Hair follicle dermal papilla cell (primary cell): Measurements from ENCODE around the gene SNRPB. TPM values are rescaled to one million over a fixed set of nuclear protein-coding genes. Genes with fewer than 3 reads are reported as not detected.

Source experiments
- small RNA-seq: library from RNA; depleted of rRNA; stranded (forward); fragments of <200 nt; gene quantifications from one replicate; pipeline ENCODE3, GENCODE V24; 2012
- total RNA-seq: library from RNA; depleted of rRNA; stranded (reverse); fragments of >200 nt; gene quantifications from 2 replicates; pipeline ENCODE4 v1.2.3, GENCODE V29; 2012

SNRPB gene
- total RNA-seq, result 76.9 and 87.1 TPM in 2 replicates

DNA sequence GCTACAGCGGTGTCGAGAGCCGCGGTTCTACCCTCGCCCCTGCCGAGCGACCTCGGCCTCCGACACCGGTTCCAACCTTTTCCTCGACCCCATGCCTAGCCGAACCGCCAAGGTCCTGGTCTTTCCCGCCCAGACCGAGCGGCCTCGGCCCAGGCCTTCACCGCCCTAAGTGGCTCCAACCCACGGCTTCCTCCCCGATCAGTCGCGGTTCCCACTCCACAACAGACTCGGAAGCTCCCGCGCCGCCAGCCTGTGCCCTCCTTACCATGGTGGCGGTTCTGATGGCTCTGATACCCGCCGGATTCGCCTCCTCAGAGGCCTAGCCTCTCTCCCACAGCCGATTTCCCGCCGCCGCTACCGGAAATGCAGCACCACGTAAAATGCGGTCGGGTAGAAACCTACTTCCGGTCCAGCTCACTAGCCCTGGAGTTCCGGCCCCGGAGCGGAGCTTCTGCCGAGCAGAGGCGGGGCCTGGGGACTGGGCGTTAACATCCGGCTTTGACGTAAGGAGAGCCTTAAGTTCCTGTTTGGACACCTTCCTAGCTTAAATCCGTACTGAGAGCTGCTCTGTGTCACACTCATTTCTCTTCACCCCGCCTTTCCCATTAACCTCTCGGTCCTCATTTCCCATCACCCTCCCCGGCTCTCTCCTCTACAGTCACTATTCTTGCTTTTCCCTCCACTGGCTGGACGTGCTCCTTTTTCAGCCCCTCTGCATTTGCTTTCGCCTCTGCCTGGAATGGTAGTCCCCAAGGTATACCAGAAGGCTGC is at the start of gene SNRPB:
Gene SNRPB, minus strand, starts transcription at position 367 of the 771 bp plus-strand sequence. Its CDS starts 99 bp downstream, at position 268.

DNA sequence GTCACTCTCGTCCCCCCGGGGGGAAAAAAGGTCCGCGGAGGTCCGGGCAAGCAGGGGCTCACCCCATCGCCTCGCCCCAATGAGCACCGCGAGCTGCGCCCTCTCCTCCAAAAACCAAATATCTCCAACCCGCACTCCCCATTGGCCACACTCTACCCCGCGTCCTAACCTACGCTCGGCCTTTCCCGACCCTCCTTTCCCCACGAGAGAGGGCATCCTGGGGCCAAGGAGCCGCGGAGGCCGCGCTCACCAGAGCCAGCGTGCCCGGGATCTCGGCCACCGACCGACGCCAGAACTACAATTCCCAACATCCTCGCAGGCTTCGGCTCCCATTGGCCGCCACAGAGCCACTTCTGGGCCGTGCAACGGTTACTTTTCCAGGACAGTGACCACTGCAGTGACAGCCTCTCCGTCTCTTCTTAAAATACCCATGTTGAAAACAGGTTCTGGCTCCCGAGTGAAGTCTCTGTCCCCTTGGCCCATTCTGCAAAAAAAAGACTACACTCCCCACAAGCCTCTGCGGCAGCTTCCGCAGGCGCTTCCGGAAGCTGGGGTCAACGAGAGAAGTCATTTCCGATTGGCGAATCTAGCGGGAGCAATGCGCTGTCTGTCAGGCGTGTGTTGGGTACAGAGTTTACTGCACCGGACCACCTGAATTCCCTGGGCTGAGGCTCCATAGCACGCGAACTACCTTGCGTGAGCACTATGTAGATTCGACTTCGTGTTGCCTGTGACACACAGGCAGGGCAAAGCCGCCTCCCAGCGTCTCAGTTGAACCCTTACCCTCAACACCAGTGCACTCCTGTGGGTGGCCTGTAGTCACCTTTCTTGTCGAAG is 38.3 kb upstream of the SNRPB start, which contains the start of gene ZNF343:
Gene ZNF343, minus strand, starts transcription at position 285 of the 837 bp plus-strand sequence. CDS start 15,020 bp downstream, outside the sequence.

Small RNA genes lying within 50 kb of the gene (small RNA-seq; reads per million reads assigned to genes)
- not detected for gene RF00019

Other genes with a start within 250 kb of the SNRPB start
- gene TGM3, start 174.8 kb downstream of the SNRPB start, total RNA-seq, result not detected in 2 replicates
- gene TGM6, start 89.9 kb downstream of the SNRPB start, total RNA-seq, result not detected in 2 replicates
- gene ZNF343, start 38.1 kb upstream of the SNRPB start, total RNA-seq, result 13.0 and 16.2 TPM in 2 replicates
- not detected in 2 replicates for gene TMC2, start 65.8 kb upstream of the SNRPB start, total RNA-seq
- gene NOP56, start 181.8 kb upstream of the SNRPB start, total RNA-seq, result 81.8 and 93.3 TPM in 2 replicates
- 57.0 and 66.4 TPM in 2 replicates for gene IDH3B, start 193.4 kb upstream of the SNRPB start, total RNA-seq
- 0.73 and 3.1 TPM in 2 replicates for gene EBF4, start 222.0 kb upstream of the SNRPB start, total RNA-seq